Osteoblast (primary cell): ENCODE results near the gene USP2. TPM values are rescaled to one million over a fixed set of nuclear protein-coding genes. Genes with fewer than 3 reads are reported as not detected.

Source experiments
- DNase-seq: peaks from one replicate; pipeline ENCODE4 v3.0.0; 2011; ENCODE audit warnings: low spot score, mixed read lengths; ENCODE audit not compliant: insufficient read length; ENCODE audit errors: missing footprints
- H2AFZ ChIP-seq: 2 replicates; pipeline ENCODE4 v1.6.0; 2011; ENCODE audit warnings: mild to moderate bottlenecking, low read length
- H3K27ac ChIP-seq: 2 replicates; pipeline ENCODE4 v1.5.1; 2011; ENCODE audit warnings: mild to moderate bottlenecking, low read depth, low read length, moderate library complexity
- H3K27me3 ChIP-seq: 2 replicates; pipeline ENCODE4 v1.6.0; 2012; ENCODE audit warnings: mild to moderate bottlenecking, control low read depth, inconsistent platforms, low read length, moderate library complexity; ENCODE audit not compliant: insufficient read depth
- H3K36me3 ChIP-seq: 2 replicates; pipeline ENCODE4 v1.5.1; 2011; ENCODE audit warnings: mild to moderate bottlenecking, low read length, control low read depth, moderate library complexity; ENCODE audit not compliant: insufficient read depth
- H3K4me1 ChIP-seq: 2 replicates; pipeline ENCODE4 v1.5.1; 2011; ENCODE audit warnings: mild to moderate bottlenecking, low read length, control low read depth, moderate library complexity; ENCODE audit not compliant: insufficient read depth
- H3K4me2 ChIP-seq: 2 replicates; pipeline ENCODE4 v1.6.0; 2011; ENCODE audit warnings: mild to moderate bottlenecking, low read length; ENCODE audit not compliant: insufficient read depth
- H3K4me3 ChIP-seq: fragments of 200-600 bp; sonication (generic); 3 replicates; pipeline ENCODE4 v1.5.1; 2012; ENCODE audit warnings: mild to moderate bottlenecking, low read length, inconsistent platforms; ENCODE audit not compliant: insufficient read depth
- H3K79me2 ChIP-seq: 2 replicates; pipeline ENCODE4 v1.6.0; 2012; ENCODE audit warnings: mild to moderate bottlenecking, low read length, control low read depth, inconsistent platforms; ENCODE audit not compliant: insufficient read depth
- H3K9me3 ChIP-seq: 2 replicates; pipeline ENCODE4 v1.5.1; 2011; ENCODE audit warnings: low read depth, low read length, control low read depth
- H4K20me1 ChIP-seq: 2 replicates; pipeline ENCODE4 v1.6.0; 2012; ENCODE audit warnings: mild to moderate bottlenecking, low read length, control low read depth; ENCODE audit not compliant: insufficient read depth
- total RNA-seq: library from RNA; depleted of rRNA; stranded (reverse); fragments of >200 nt; gene quantifications from 2 replicates; pipeline ENCODE4 v1.2.3, GENCODE V29; 2012
- TF ChIP-seq, protein P1 (sequence below): IDR thresholded peaks from 2 replicates; pipeline ENCODE4 v1.5.1; 2011; ENCODE audit warnings: mild to moderate bottlenecking, low read depth, low read length, moderate library complexity; ENCODE audit errors: extremely low read depth

The USP2 gene
- total RNA-seq, 1 donor, result 0.36 TPM

DNA sequence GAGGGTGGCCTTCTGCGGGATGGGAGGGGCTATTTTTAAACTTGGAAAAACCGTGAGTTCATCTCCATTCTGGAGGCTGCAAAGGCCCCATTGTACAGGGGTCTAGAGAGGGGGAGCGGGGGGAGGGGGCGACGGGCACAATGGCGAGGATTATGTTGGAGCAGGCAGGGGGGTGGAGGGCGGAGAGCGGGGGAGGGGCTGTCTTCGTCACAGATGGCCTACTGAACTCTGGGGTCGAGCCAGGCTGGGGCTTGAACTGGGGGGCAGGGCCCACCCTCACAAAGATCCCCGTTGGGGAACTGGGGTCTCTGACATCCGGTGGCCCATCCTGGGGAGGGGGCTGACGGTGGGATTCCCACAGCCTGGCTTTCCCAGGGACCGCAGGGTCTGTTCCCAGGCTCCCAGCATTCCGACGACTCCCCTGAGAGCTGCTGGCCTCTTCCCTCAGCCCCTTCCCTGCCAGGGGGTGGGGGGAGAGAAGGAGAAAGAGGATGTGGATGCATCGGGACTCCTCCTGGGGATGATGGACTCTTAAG lies 61.2 kb downstream of the USP2 start:
- Histone ChIP-seq H4K20me1 (no peaks in the 10 kb centered on the region), H3K36me3 (no peaks in the 10 kb centered on the region), H3K4me1 (peaks cover 55% of the 10 kb centered on the region), H3K9me3 (no peaks in the 10 kb centered on the region), H3K27me3 (no peaks in the 10 kb centered on the region), H3K79me2 (no peaks in the 10 kb centered on the region), H2AFZ (peak overlapping the region; percentile 77), H3K27ac (peak overlapping the region; percentile 65), H3K4me2 (peak overlapping the region; percentile 92), H3K4me3 (peak overlapping the region; percentile 74)
- TF ChIP-seq, protein P1, sequence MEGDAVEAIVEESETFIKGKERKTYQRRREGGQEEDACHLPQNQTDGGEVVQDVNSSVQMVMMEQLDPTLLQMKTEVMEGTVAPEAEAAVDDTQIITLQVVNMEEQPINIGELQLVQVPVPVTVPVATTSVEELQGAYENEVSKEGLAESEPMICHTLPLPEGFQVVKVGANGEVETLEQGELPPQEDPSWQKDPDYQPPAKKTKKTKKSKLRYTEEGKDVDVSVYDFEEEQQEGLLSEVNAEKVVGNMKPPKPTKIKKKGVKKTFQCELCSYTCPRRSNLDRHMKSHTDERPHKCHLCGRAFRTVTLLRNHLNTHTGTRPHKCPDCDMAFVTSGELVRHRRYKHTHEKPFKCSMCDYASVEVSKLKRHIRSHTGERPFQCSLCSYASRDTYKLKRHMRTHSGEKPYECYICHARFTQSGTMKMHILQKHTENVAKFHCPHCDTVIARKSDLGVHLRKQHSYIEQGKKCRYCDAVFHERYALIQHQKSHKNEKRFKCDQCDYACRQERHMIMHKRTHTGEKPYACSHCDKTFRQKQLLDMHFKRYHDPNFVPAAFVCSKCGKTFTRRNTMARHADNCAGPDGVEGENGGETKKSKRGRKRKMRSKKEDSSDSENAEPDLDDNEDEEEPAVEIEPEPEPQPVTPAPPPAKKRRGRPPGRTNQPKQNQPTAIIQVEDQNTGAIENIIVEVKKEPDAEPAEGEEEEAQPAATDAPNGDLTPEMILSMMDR, result no peak
- peak; percentile 92 for DNase-seq

- Histone ChIP-seq H4K20me1 (no peaks in the 10 kb centered on the region), H2AFZ (no peak overlapping the region), H3K9me3 (no peaks in the 10 kb centered on the region), H3K27ac (peak overlapping the region; percentile 92), H3K4me1 (peaks cover 56% of the 10 kb centered on the region), H3K36me3 (no peaks in the 10 kb centered on the region), H3K27me3 (no peaks in the 10 kb centered on the region), H3K4me2 (no peak overlapping the region), H3K79me2 (no peaks in the 10 kb centered on the region), H3K4me3 (no peak overlapping the region)
- peak; percentile 85 for DNase-seq
- TF ChIP-seq, protein P1, result no peak
Measured at GRCh38 chr11:119319700-119320239, 61.7 kb downstream of the USP2 start.

DNA sequence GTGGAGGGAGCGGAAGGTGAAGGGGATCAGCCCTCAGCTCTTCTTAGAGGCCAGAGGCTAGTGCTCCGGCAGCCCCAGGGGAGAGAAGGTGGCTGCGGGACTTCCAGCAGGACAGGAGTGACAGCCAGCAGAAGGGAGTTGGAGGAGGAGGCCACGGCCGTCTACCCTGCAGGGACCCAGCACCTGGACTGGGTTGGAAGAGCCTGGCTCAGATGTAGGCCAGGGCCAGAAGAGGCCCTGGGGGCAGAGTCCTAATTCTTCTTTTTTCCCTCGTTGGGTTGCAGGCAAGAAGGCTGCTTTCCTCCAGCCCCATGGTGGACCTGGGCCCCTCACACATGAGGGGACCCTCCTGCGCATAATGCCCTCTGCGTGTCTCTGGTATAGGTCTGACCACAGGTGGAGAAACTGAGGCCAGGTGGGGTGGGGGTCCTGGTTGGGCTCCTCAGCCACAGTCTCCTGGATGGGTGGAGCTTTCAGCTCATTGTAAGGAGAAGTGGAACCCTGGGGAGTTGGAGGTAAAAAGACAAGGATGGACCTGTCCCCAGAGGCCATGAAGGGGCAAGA lies 62.3 kb downstream of the USP2 start:
- TF ChIP-seq, protein P1, result no peak
- peak overlapping the region; percentile 66 for H3K4me2 ChIP-seq
- no peaks in the 10 kb centered on the region for H3K36me3 ChIP-seq
- H3K79me2 ChIP-seq, result no peaks in the 10 kb centered on the region
- peaks cover 56% of the 10 kb centered on the region for H3K4me1 ChIP-seq
- no peaks in the 10 kb centered on the region for H3K9me3 ChIP-seq
- no peaks in the 10 kb centered on the region for H4K20me1 ChIP-seq
- H3K27ac ChIP-seq, result peak overlapping the region; percentile 92
- peak; percentile 44 for DNase-seq
- no peaks in the 10 kb centered on the region for H3K27me3 ChIP-seq
- no peak overlapping the region for H3K4me3 ChIP-seq
- peak overlapping the region; percentile 90 for H2AFZ ChIP-seq
